ENCODE data around the gene RBCK1. TPM values are rescaled to one million over a fixed set of nuclear protein-coding genes. Genes with fewer than 3 reads are reported as not detected.

The RBCK1 gene
- polyA plus RNA-seq, 1 donor from 2014 or later = 38.4 TPM

DNA sequence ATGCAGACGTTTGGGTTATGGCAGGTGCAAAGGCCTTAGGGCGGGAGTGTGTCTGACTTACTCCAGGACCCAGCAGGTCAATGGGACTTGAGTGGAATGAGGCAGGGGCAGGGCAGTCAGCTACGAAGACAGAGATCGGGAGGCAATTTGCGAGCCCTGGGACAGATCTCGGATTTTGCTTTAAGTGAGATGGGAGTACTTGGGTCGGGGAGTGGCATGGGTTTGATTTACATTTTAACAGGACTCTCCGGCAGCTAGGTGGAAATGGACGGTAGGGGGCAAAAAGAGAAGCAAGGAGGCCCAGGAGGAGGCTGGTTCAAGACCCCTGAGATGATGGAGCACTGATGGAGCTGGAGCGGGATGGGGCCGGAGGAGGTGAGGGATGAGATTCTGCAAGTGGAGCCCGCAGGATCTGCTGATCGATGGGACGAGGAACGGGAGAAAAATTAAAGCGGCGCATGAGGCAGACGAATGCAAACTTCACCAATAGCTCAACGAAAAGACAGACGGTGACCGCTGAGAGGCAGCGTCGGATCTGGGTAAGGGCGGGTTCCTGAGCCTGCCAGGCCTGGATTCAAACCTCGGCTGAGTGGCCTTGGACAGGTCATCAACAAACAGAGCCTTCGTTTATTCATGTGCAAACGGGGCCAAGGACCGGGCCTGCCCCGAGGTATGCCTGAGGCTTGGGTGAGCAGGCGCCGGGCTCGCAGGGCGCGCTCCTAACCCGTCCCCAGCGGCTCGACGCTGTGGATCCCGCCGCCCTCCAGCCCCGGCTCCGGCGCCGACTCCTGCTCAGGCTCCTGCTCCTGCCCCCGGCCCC lies 756 bp upstream of the RBCK1 start:
- H3F3A ChIP-seq (ENCODE audit: insufficient read depth, low read length, poor library complexity, severe bottlenecking) = peaks cover 5% of the 10 kb centered on the region
- H3K36me3 ChIP-seq (ENCODE audit: insufficient read depth, low read length) = no peaks in the 10 kb centered on the region
- TF ChIP-seq TAF1 (IDR thresholded peaks at IDR 0.05; ENCODE audit: low read depth) = no peak
- no peak for TF ChIP-seq EZH2 (IDR thresholded peaks at IDR 0.05; ENCODE audit: borderline replicate concordance, insufficient read depth, low read length, poor library complexity, severe bottlenecking)
- TF ChIP-seq EP300 (conservative IDR thresholded peaks at IDR 0.05; ENCODE audit: poor library complexity, severe bottlenecking) = no peak
- TF ChIP-seq RAD21 (conservative IDR thresholded peaks at IDR 0.05) = peak; percentile 43
- TF ChIP-seq SMC3 (conservative IDR thresholded peaks at IDR 0.05; ENCODE audit: poor library complexity) = peak; percentile 52
- TF ChIP-seq MXI1 (conservative IDR thresholded peaks at IDR 0.05; ENCODE audit: poor library complexity, severe bottlenecking) = peak; percentile 14
- peak; percentile 59 for TF ChIP-seq POLR2AphosphoS5 (IDR thresholded peaks at IDR 0.05)
- TF ChIP-seq, protein P1, sequence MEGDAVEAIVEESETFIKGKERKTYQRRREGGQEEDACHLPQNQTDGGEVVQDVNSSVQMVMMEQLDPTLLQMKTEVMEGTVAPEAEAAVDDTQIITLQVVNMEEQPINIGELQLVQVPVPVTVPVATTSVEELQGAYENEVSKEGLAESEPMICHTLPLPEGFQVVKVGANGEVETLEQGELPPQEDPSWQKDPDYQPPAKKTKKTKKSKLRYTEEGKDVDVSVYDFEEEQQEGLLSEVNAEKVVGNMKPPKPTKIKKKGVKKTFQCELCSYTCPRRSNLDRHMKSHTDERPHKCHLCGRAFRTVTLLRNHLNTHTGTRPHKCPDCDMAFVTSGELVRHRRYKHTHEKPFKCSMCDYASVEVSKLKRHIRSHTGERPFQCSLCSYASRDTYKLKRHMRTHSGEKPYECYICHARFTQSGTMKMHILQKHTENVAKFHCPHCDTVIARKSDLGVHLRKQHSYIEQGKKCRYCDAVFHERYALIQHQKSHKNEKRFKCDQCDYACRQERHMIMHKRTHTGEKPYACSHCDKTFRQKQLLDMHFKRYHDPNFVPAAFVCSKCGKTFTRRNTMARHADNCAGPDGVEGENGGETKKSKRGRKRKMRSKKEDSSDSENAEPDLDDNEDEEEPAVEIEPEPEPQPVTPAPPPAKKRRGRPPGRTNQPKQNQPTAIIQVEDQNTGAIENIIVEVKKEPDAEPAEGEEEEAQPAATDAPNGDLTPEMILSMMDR (IDR thresholded peaks at IDR 0.05; ENCODE audit: poor library complexity, severe bottlenecking) = peak; percentile 57
- TF ChIP-seq, protein P2, sequence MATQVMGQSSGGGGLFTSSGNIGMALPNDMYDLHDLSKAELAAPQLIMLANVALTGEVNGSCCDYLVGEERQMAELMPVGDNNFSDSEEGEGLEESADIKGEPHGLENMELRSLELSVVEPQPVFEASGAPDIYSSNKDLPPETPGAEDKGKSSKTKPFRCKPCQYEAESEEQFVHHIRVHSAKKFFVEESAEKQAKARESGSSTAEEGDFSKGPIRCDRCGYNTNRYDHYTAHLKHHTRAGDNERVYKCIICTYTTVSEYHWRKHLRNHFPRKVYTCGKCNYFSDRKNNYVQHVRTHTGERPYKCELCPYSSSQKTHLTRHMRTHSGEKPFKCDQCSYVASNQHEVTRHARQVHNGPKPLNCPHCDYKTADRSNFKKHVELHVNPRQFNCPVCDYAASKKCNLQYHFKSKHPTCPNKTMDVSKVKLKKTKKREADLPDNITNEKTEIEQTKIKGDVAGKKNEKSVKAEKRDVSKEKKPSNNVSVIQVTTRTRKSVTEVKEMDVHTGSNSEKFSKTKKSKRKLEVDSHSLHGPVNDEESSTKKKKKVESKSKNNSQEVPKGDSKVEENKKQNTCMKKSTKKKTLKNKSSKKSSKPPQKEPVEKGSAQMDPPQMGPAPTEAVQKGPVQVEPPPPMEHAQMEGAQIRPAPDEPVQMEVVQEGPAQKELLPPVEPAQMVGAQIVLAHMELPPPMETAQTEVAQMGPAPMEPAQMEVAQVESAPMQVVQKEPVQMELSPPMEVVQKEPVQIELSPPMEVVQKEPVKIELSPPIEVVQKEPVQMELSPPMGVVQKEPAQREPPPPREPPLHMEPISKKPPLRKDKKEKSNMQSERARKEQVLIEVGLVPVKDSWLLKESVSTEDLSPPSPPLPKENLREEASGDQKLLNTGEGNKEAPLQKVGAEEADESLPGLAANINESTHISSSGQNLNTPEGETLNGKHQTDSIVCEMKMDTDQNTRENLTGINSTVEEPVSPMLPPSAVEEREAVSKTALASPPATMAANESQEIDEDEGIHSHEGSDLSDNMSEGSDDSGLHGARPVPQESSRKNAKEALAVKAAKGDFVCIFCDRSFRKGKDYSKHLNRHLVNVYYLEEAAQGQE (IDR thresholded peaks at IDR 0.05; ENCODE audit: borderline replicate concordance) = no peak
- no peaks in the 10 kb centered on the region for H3K9me3 ChIP-seq (ENCODE audit: low read length)
- H3K79me2 ChIP-seq (replicated peaks; ENCODE audit: insufficient read depth, low read length) = peaks cover 17% of the 10 kb centered on the region
- no peaks in the 10 kb centered on the region for H3K27me3 ChIP-seq (ENCODE audit: insufficient read depth, low read depth, low read length)
- peak overlapping the region; percentile 99 for H3K4me3 ChIP-seq (ENCODE audit: low read length)
- H4K20me1 ChIP-seq (ENCODE audit: insufficient read depth) = no peaks in the 10 kb centered on the region
- H3K27ac ChIP-seq (ENCODE audit: low read length) = peak overlapping the region; percentile 61
- H3K9ac ChIP-seq (ENCODE audit: low read length) = peak overlapping the region; percentile 73
- H3K9me2 ChIP-seq (ENCODE audit: insufficient read depth, low read length) = no peaks in the 10 kb centered on the region
- peak overlapping the region; percentile 85 for H2AFZ ChIP-seq (ENCODE audit: low read depth, low read length)
- peak overlapping the region; percentile 51 for H3K4me2 ChIP-seq (ENCODE audit: low read length)

DNA sequence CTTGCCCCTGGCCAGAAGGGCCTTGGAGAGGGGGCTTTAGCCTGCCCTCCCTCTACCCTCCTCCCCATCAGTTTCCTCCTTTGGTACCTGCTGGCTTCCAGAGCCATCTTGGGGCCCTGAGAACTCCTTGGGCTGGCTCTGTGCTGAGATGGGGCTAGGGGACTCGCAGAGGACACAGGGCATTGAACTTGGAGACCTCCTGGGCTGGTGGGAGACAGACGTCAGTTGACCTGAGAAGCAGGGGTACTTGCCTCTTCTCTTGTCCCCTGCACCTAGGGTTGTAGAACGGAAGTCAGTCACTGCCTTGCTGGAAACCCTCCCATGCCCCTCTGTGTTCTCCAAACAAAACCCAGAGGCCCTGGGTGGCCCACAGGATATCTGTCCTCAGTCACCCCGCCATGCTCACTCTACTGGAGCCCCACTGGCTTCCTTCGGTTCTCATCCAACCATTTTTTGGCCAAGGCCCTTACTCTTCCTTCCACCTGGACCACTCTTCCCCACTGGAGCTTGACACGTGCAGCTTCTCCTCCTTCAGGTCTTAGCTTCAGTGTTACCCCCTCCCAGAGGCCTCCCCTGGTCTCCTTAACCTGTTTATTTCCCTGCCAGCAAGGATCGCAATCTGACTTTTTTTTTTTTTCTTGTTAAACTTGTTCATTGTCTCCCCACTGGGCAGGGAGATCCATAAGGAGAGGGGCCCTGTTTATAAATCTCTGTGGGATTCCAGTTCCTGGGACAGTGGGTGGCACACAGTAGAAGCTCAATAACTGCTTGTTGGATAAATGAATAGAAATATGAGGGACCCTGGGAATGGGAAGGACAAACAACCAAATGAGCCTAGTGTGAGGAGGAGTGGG lies 971 bp downstream of the RBCK1 start:
- Histone ChIP-seq H3K79me2 (replicated peaks; ENCODE audit: insufficient read depth, low read length) (peaks cover 25% of the 10 kb centered on the region), H2AFZ (ENCODE audit: low read depth, low read length) (peak overlapping the region; percentile 98), H3K27ac (ENCODE audit: low read length) (peak overlapping the region; percentile 61)

More for the DNA sequence above, 971 bp downstream of the RBCK1 start:
- TF ChIP-seq EP300 (conservative IDR thresholded peaks at IDR 0.05; ENCODE audit: poor library complexity, severe bottlenecking) = no peak
- no peak for TF ChIP-seq SMC3 (conservative IDR thresholded peaks at IDR 0.05; ENCODE audit: poor library complexity)
- TF ChIP-seq, protein P2 (IDR thresholded peaks at IDR 0.05; ENCODE audit: borderline replicate concordance) = no peak
- TF ChIP-seq RAD21 (conservative IDR thresholded peaks at IDR 0.05) = no peak
- no peak for TF ChIP-seq MXI1 (conservative IDR thresholded peaks at IDR 0.05; ENCODE audit: poor library complexity, severe bottlenecking)
- Histone ChIP-seq H3K27me3 (ENCODE audit: insufficient read depth, low read depth, low read length) (no peaks in the 10 kb centered on the region), H3K36me3 (ENCODE audit: insufficient read depth, low read length) (no peaks in the 10 kb centered on the region), H3K9me2 (ENCODE audit: insufficient read depth, low read length) (no peaks in the 10 kb centered on the region), H3K9ac (ENCODE audit: low read length) (peak overlapping the region; percentile 87), H3K4me2 (ENCODE audit: low read length) (peak overlapping the region; percentile 88), H3F3A (ENCODE audit: insufficient read depth, low read length, poor library complexity, severe bottlenecking) (peaks cover 5% of the 10 kb centered on the region), H3K4me3 (ENCODE audit: low read length) (peak overlapping the region; percentile 99), H4K20me1 (ENCODE audit: insufficient read depth) (no peaks in the 10 kb centered on the region), H3K9me3 (ENCODE audit: low read length) (no peaks in the 10 kb centered on the region)

Measured in neural cell (in vitro differentiated cells).